SW 1271 (cell line): Measurements from ENCODE around the gene CDH23.
A peak's percentile ranks its signal among the peaks of the same experiment; 100 is the strongest.
"Not testable (repeated sequence)": the region's sequence is repeated elsewhere in the genome, so short reads cannot be mapped to it uniquely, and the experiment has no call there.

Source experiments
- DNase-seq, 2 experiments: peaks; one replicate each; lab custom pipeline; 2025; lab: John Stamatoyannopoulos, UW

CDH23 gene

GRCh38 chr10:71838264-71839211 is 441.8 kb downstream of the CDH23 start:
- peak in 1 of 2 experiments; percentile 9 for DNase-seq

DNA sequence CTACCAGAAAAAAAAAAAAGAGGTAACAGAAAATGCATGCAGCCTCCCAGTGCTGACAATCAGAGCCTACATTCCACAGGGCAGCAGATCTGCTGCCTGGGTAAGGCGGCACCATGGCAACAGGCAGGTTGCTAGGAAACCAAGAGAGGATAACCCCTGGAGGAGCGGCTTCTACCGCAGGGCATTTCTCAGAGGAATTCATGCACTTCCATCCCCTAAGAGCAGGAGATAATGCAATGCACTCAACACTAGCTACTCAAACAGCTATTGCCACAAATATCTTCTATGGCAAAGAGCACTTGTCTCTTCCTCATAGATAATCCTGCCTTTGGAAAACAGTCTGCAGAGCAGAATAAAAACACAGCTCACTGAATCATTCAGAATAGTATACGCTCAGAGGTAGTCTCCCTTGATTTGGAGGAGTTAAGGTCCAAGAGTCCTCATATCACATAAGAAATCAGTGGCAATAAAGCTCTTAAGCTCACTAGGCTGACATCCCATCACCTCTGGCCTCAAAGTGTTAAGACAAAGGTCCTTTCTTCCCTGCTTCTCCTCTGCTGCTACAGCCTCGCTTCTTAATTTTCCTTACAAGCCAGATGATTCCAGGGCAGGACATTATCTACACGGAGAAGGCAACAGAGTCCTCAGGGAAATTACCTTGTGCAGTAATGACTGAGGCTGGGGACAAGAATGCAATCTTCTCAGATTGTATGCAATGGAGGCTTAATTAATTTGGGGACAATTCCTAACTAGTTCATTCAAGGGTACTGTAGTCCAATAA is 443.6 kb downstream of the CDH23 start:
- DNase-seq: peak in 1 of 2 experiments; percentile 64

- DNase-seq: no peak
Measured at GRCh38 chr10:71840958-71841335, 444.2 kb downstream of the CDH23 start.

DNA sequence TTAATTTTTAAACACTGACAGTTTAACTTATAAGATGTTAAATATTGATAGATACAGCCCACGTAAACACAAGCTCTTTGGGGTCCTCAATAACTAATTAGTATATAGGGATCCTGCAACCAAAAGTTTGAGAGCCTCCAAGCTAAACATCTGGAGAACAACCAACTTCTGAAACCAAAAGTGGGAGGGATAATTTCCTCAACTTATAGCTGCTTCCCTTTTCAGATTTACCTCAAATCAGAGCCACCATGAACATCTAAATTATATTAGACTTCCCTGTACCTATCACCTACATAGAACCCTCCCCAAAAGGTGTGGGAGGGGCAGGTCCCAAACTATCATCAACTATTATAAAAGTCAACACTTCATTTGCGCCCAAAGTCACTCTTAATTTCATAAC is 445.7 kb downstream of the CDH23 start:
- DNase-seq: no peak

DNA sequence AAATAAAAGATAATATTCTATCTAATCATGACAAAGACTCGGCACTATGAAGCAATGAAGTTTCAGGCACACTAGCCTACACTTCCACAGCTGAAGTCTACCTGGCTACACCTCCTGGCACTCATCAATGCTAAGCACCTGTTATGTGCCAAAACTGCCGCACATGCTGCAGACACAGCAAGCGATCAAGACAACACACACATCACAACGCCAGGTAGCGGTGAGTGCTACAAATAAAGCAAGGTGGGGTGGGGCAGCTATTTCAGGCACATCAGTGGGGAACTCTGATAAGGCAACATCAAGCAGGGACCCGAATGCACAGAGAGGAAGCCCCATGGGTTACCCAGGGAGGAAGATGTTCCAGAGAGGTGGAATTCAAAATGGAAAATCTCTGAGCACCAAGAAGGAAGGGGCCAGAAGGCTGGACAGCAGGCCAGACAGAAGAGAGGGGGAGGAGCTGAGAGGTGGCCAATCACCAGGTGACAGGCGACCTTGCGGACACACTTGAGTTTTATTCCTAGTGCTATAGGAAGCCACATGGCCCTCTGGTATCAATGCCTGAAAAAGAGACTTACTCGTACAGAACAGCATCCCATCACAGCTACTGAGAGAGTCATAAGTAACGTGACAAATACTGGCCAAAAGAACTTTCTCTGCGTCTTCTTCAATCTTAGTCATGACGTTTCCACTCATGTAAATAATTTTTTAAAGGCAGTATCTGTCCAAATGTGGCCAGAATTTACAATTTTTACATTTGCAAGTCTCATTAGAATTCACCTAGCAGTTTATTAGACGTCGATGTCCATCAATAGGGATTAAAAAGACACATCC is 446.4 kb downstream of the CDH23 start:
- DNase-seq: no peak

GRCh38 chr10:71844084-71844483 is 447.4 kb downstream of the CDH23 start:
- no peak for DNase-seq

GRCh38 chr10:71844695-71845094 is 448.0 kb downstream of the CDH23 start:
- no peak for DNase-seq

GRCh38 chr10:71845410-71846405 is 449.0 kb downstream of the CDH23 start:
- DNase-seq: no peak

- no peak for DNase-seq
Measured at GRCh38 chr10:71846816-71847215, 450.1 kb downstream of the CDH23 start.

GRCh38 chr10:71847418-71847817 is 450.7 kb downstream of the CDH23 start:
- DNase-seq: no peak

DNA sequence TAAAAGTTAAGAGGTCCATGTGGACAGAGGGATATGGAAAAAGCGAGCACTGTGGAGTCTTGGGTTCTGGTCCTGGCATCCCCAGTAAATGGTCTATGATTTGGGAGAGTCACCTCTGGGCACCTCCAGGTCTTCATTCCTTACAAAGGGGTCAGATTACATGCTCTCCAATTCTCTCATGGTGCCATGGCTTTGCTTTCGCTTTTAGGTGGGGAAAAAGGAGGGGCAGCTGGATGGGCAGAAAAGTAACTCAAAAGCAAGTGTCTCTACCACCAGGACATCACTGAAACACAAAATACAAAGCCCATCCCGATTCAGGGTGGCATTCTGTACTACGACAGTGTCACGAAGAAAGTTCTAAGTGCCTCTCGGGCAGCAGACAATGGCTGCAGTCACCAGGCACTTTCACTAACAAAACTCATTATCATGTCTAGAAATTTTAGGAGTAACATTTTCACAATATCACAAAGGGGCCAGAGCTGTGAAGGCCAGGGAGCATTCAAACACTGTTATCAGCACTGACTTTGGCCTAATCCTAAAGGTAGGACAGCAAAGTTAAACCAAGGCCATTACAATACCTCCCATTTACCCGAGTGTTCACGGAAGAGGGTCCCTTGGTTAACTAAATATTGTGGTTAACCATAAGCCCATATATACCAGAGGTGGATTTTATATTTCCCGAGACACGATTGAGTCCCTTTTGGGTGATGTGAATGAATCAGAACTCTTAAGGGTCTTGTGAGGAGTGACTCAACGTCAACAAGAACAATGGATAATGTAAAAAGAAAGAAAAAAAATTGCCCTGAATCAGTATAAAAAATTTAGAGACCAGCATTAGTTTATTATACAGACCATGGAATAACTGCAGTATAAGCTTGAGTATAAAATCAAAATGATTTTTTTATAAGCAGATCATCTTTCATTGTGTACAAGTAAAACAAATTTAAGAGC is 451.9 kb downstream of the CDH23 start:
- DNase-seq: no peak

DNA sequence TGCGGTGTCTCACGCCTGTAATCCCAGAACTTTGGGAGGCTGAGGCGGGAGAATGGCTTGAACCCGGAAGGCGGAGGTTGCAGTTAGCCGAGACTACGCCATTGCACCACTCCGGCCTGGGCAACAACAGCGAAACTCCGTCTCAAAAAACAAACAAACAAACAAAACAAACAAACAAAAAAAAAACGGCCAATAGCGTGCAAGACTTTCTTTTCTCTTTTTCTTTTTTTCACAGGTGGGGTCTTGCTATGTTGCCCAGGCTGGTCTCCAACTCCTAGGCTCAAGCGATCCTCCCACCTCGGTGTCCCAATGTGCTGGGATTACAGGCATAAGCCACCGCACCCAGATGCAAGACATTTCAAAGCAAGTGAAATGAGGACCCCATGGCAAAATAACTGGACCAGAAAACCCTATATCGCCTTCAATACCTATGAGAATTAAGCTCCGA is 452.8 kb downstream of the CDH23 start:
- DNase-seq: no peak

GRCh38 chr10:71850021-71850742 is 453.5 kb downstream of the CDH23 start:
- DNase-seq: no peak

DNA sequence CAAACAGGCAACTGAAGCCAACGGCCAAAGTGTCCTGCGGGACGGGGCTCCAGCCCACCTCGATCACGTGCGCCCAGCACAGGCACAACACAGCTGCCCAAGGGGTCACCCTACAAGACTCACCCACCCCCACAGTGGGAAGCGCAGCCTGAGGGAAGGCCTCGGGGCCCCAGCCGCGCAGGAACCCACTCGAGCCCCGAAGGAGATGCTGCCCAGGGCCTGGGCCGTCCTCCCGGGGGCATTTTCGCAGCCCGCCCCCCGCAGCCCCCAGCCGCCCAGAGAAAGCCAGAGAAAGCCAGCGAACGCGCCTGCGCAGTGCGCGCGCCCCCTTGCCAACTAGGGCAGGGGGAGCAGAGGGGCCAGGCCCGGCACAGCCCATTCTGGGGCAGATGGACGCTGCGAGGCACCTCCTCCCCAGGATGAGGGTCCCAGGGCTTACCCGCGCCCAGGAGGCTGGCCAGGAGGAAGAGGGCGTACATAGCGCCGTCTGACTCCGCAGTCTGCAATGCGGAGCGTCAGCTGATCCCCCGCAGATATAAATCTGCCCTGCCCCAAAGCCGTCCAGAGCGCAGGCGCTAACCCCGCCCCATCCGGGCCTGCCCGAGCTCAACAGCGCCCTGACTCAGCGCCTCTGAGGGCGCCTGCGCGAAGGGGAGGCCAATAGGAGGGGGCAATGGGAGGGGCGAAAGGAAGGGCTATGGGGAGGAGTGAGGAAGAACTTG is 454.2 kb downstream of the CDH23 start, which contains the start of gene PSAP:
Gene PSAP (minus strand): TSS at position 509 of the 722 bp plus-strand sequence. CDS start 30 bp downstream, at position 479.
- DNase-seq: peak; percentile 72 to 90

DNA sequence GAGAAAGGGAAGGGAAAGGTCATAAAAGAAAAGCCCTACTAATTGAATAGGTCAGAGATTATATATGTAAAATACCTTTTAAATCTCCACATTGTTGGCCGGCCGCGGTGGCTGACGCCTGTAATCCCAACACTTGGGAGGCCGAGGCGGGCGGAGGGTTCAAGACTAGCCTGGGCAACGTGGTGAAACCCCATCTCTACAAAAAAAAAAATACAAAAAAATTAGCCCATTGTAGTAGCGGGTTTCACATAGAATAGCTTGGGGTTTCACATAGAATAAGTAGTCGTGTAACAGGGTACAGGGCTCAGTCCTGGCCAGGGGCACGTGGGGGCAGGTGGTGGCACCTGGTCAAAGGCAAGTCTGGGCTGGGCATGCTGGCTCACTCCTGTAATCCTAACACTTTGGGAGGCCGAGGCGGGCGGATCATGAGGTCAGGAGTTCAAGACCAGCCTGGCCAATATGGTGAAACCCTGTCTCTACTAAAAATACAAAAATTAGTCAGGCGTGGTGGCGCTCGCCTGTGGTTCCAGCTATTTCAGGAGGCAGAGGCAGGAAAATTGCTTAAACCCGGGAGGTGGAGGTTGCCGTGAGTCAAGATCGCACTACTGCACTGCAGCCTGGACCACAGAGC is 454.9 kb downstream of the CDH23 start:
- DNase-seq: not testable (repeated sequence)

DNA sequence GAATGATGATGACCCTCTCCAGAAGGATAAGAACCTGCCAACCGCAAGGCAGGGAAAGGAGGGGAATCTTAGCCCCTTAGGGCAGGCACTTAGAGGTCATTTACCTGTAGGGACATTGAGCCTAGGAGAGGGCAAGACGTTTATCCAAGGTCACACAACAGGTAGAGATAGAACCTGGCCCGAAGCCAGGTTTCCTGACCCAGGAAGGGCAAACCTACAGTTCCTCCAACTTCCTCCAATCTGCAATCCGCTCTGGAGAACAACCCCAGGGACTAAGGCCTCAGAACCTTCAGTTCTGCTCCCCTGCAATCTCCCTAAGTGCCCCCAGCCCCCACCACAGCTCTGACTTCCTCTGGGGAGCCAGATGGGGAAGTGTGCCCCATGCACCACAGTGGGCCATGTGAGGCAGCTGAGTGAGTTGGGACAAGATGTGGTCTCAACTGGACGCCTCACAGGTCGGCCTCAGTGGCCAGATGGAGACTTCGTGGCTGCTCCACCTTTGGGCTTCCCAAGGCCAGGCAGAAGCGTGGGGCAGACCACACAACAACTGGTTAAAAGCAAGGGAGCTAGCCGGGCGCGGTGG is 455.7 kb downstream of the CDH23 start:
- no peak for DNase-seq

GRCh38 chr10:71854031-71854430 is 457.3 kb downstream of the CDH23 start:
- DNase-seq: no peak
